ENCODE results near the gene PTPRQ. TPM values are rescaled to one million over a fixed set of nuclear protein-coding genes. Genes with fewer than 3 reads are reported as not detected.
"Not testable (repeated sequence)": the region's sequence is repeated elsewhere in the genome, so short reads cannot be mapped to it uniquely, and the experiment has no call there.

Gene PTPRQ
- total RNA-seq, 1 donor from 2014 or later = not detected

- H3K27ac Mint-ChIP-seq (ENCODE audit: unreplicated experiment) = no peak overlapping the region
- H3K27me3 Mint-ChIP-seq (ENCODE audit: low read depth) = no peaks in the 10 kb centered on the region
- no peak for DNase-seq (ENCODE audit: low read depth, low spot score)
- H3K4me1 Mint-ChIP-seq = no peaks in the 10 kb centered on the region
- no peak overlapping the region for H3K4me3 Mint-ChIP-seq
- H3K9me3 Mint-ChIP-seq = no peaks in the 10 kb centered on the region
- no peaks in the 10 kb centered on the region for H3K36me3 Mint-ChIP-seq (ENCODE audit: low read depth)
- TF ChIP-seq, protein P1, sequence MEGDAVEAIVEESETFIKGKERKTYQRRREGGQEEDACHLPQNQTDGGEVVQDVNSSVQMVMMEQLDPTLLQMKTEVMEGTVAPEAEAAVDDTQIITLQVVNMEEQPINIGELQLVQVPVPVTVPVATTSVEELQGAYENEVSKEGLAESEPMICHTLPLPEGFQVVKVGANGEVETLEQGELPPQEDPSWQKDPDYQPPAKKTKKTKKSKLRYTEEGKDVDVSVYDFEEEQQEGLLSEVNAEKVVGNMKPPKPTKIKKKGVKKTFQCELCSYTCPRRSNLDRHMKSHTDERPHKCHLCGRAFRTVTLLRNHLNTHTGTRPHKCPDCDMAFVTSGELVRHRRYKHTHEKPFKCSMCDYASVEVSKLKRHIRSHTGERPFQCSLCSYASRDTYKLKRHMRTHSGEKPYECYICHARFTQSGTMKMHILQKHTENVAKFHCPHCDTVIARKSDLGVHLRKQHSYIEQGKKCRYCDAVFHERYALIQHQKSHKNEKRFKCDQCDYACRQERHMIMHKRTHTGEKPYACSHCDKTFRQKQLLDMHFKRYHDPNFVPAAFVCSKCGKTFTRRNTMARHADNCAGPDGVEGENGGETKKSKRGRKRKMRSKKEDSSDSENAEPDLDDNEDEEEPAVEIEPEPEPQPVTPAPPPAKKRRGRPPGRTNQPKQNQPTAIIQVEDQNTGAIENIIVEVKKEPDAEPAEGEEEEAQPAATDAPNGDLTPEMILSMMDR (conservative IDR thresholded peaks at IDR 0.05) = no peak
Measured at GRCh38 chr12:80470403-80470802, 26.4 kb downstream of the PTPRQ start.

DNA sequence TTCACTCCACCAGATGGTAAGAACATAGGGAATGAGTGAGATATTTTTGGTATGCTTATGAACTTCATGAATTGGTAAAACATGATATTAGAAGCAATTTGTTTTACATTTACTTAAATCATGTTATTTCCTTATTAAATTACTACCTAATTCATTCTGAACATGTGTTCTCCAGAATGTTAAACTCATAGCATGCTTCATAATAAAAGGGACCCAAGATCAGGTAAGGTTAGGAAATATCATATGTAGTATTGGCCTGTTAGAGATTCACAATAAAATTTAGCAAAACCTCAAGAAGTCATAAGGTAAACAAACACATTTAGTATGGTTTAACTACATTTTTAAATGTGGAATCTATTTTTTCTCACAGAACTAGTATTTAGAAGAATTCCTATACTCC, 28.2 kb downstream of the PTPRQ start:
- H3K9me3 Mint-ChIP-seq = no peaks in the 10 kb centered on the region
- no peak overlapping the region for H3K27ac Mint-ChIP-seq (ENCODE audit: unreplicated experiment)
- no peak for DNase-seq (ENCODE audit: low read depth, low spot score)
- no peaks in the 10 kb centered on the region for H3K27me3 Mint-ChIP-seq (ENCODE audit: low read depth)
- no peak overlapping the region for H3K4me3 Mint-ChIP-seq
- no peaks in the 10 kb centered on the region for H3K36me3 Mint-ChIP-seq (ENCODE audit: low read depth)
- H3K4me1 Mint-ChIP-seq = no peaks in the 10 kb centered on the region
- TF ChIP-seq, protein P1 (conservative IDR thresholded peaks at IDR 0.05) = no peak

DNA sequence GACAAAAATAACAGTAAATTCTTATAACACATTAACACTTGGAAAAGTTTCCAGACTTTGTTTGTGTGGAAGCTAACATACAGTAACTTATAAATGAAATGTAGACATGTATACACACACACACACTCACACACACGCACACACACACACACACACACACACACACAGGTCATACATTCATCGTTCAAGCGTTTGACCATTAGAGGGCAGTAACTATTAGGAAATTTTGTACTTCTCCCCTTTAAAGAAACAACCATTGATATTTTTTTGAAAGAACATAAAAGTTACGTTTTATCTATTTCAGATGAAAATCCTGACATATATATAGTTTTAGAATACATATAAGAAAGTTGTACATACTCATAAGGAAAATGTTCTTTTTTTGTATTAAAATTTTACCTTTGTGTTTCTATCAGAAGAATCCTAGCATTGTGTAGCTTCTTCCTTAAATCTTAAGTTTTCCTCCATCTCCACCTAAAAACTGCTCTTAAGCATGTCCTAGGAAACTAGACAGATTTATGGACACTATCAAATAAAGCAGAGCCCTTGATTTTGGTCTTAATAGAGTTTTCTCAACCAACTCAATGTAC, 29.0 kb downstream of the PTPRQ start:
- H3K4me1 Mint-ChIP-seq = no peaks in the 10 kb centered on the region

DNA sequence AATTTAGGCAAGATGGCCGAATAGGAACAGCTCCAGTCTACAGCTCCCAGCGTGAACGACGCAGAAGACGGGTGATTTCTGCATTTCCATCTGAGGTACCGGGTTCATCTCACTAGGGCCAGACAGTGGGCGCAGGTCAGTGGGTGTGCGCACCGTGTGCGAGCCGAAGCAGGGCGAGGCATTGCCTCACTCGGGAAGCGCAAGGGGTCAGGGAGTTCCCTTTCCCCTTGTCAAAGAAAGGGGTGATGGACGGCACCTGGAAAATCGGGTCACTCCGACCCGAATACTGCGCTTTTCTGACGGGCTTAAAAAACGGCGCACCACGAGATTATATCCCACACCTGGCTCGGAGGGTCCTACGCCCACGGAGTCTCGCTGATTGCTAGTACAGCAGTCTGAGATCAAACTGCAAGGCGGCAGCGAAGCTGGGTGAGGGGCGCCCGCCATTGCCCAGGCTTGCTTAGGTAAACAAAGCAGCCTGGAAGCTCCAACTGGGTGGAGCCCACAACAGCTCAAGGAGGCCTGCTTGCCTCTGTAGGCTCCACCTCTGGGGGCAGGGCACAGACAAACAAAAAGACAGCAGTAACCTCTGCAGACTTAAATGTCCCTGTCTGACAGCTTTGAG, 33.6 kb downstream of the PTPRQ start:
- not testable (repeated sequence) for H3K9me3 Mint-ChIP-seq; DNase-seq (ENCODE audit: low read depth, low spot score); H3K27me3 Mint-ChIP-seq (ENCODE audit: low read depth); H3K4me1 Mint-ChIP-seq; H3K36me3 Mint-ChIP-seq (ENCODE audit: low read depth)
- Mint-ChIP-seq H3K27ac (ENCODE audit: unreplicated experiment) (peak overlapping the region; percentile 6), H3K4me3 (peak overlapping the region; percentile 57)

More for the DNA sequence above, 29.0 kb downstream of the PTPRQ start:
- no peak overlapping the region for H3K27ac Mint-ChIP-seq (ENCODE audit: unreplicated experiment)
- no peaks in the 10 kb centered on the region for H3K36me3 Mint-ChIP-seq (ENCODE audit: low read depth)
- H3K4me3 Mint-ChIP-seq = no peak overlapping the region
- TF ChIP-seq, protein P1 (conservative IDR thresholded peaks at IDR 0.05) = peak; percentile 63
- H3K9me3 Mint-ChIP-seq = no peaks in the 10 kb centered on the region
- no peak for DNase-seq (ENCODE audit: low read depth, low spot score)
- H3K27me3 Mint-ChIP-seq (ENCODE audit: low read depth) = no peaks in the 10 kb centered on the region

DNA sequence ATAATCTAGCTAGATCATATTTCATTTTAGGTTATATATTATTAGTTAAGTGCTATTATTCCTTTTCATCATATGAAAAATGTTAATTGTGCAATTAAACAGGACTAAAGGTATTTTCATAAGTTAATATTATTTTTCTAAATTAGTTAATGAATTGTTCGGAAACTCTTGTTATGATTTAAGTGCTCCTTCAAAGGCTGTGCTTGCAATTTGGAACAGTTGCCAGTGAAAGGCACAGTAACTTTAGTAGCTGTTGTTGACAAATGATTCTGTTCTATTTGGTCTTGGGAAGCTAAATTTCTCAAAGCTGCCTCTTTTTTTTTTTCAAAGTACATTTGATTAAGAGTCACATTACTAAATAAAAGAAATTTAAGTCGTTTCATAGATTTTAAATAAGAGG, 40.7 kb downstream of the PTPRQ start:
- no peaks in the 10 kb centered on the region for H3K4me1 Mint-ChIP-seq
- no peak overlapping the region for H3K27ac Mint-ChIP-seq (ENCODE audit: unreplicated experiment)
- no peak overlapping the region for H3K4me3 Mint-ChIP-seq
- H3K9me3 Mint-ChIP-seq = no peaks in the 10 kb centered on the region
- H3K27me3 Mint-ChIP-seq (ENCODE audit: low read depth) = no peaks in the 10 kb centered on the region
- TF ChIP-seq, protein P1 (conservative IDR thresholded peaks at IDR 0.05) = no peak
- H3K36me3 Mint-ChIP-seq (ENCODE audit: low read depth) = no peaks in the 10 kb centered on the region
- no peak for DNase-seq (ENCODE audit: low read depth, low spot score)

- H3K27me3 Mint-ChIP-seq (ENCODE audit: low read depth) = no peaks in the 10 kb centered on the region
- DNase-seq (ENCODE audit: low read depth, low spot score) = no peak
- no peak overlapping the region for H3K27ac Mint-ChIP-seq (ENCODE audit: unreplicated experiment)
- TF ChIP-seq, protein P1 (conservative IDR thresholded peaks at IDR 0.05) = no peak
- no peaks in the 10 kb centered on the region for H3K9me3 Mint-ChIP-seq
- no peaks in the 10 kb centered on the region for H3K4me1 Mint-ChIP-seq
- no peaks in the 10 kb centered on the region for H3K36me3 Mint-ChIP-seq (ENCODE audit: low read depth)
- no peak overlapping the region for H3K4me3 Mint-ChIP-seq
Measured at GRCh38 chr12:80485222-80485987, 41.4 kb downstream of the PTPRQ start.
